OCI-LY1 (cell line): ENCODE measurements around the gene MDM4.

ENCODE experiments used
- EZH2 ChIP-seq: fragments of 200-600 bp; sonication (generic), shearing (Covaris generic); IDR thresholded peaks from 2 replicates; pipeline ENCODE4 v1.8.0; 2017; ENCODE audit warnings: borderline replicate concordance, mixed run types, mild to moderate bottlenecking, antibody characterized with exemption, low read length, moderate library complexity, mixed read lengths
- TF ChIP-seq, protein P1 (sequence below): fragments of 200-600 bp; sonication (generic), shearing (Covaris generic); IDR thresholded peaks from 2 replicates; pipeline ENCODE4 v1.5.1; 2017; ENCODE audit warnings: mild to moderate bottlenecking, antibody characterized with exemption, low read length, moderate library complexity, mixed read lengths

DNA sequence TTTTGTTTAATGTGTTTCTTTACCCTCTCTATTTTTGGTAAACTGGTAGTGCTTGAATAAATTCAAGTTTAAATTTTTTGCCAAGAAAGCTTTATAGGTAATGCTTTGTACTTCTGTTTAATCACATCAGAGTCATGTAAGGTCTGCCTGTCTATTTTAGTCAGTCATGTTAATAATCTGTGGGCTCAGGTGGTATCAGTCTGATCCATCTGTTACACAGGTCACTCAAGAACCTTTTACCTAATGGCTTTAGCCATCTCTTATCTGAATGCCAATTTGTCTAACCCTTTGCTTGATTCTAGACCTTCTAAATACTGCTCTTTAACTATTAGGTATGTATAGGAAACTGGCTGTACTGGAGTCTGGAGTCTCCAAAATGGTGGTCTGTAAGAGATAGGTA is 16.6 kb downstream of the MDM4 start:
- TF ChIP-seq, protein P1, sequence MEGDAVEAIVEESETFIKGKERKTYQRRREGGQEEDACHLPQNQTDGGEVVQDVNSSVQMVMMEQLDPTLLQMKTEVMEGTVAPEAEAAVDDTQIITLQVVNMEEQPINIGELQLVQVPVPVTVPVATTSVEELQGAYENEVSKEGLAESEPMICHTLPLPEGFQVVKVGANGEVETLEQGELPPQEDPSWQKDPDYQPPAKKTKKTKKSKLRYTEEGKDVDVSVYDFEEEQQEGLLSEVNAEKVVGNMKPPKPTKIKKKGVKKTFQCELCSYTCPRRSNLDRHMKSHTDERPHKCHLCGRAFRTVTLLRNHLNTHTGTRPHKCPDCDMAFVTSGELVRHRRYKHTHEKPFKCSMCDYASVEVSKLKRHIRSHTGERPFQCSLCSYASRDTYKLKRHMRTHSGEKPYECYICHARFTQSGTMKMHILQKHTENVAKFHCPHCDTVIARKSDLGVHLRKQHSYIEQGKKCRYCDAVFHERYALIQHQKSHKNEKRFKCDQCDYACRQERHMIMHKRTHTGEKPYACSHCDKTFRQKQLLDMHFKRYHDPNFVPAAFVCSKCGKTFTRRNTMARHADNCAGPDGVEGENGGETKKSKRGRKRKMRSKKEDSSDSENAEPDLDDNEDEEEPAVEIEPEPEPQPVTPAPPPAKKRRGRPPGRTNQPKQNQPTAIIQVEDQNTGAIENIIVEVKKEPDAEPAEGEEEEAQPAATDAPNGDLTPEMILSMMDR: no peak
- no peak for TF ChIP-seq EZH2
